ENCODE data around the gene PCDHB5. TPM values are rescaled to one million over a fixed set of nuclear protein-coding genes. Genes with fewer than 3 reads are reported as not detected.

PCDHB5 gene
- polyA plus RNA-seq, 3 donors = 1.3 to 5.8 (median 1.6) TPM

- 19 to 23% (median 20%) methylated on average over 7 to 9 of the region's 9 CpGs for WGBS, 3 donors
These were observed 52.0 kb downstream of the PCDHB5 start, which contains the start of gene PCDHB9 for GRCh38 chr5:141186897-141187512. TSS of gene PCDHB9 (plus strand) at chr5:141187161. CDS start at chr5:141187319, 158 bp downstream.

More at GRCh38 chr5:141186897-141187512, 52.0 kb downstream of the PCDHB5 start, which contains the start of gene PCDHB9:
- no peak within 1 kb of the TSS for H3K27ac ChIP-seq (ENCODE audit: low read depth, low read length)

Other genes with a start within 250 kb of the PCDHB5 start
- under 1 TPM in 2 of 3 donors, not detected in 1; 0.03 to 0.28 TPM for gene PCDHAC1, start 208.9 kb upstream of the PCDHB5 start, polyA plus RNA-seq
- gene PCDHAC2, start 168.7 kb upstream of the PCDHB5 start, polyA plus RNA-seq = under 1 TPM; 0.11 to 0.28 (median 0.25) TPM
- under 1 TPM in 1 of 3 donors, not detected in 2; 0.05 TPM for gene PCDHB1, start 83.8 kb upstream of the PCDHB5 start, polyA plus RNA-seq
- gene PCDHB2, start 40.6 kb upstream of the PCDHB5 start, polyA plus RNA-seq = 1 to 10 TPM in 1 of 3 donors, under 1 TPM in 2; 0.74 to 3.2 (median 0.79) TPM
- 1 to 10 TPM in 1 of 3 donors, under 1 TPM in 2; 0.48 to 1.4 (median 0.90) TPM for gene PCDHB3, start 34.7 kb upstream of the PCDHB5 start, polyA plus RNA-seq
- 1 to 10 TPM in 2 of 3 donors, under 1 TPM in 1; 0.90 to 2.9 (median 1.9) TPM for gene PCDHB4, start 13.4 kb upstream of the PCDHB5 start, polyA plus RNA-seq
- gene PCDHB6, start 14.9 kb downstream of the PCDHB5 start, polyA plus RNA-seq = under 1 TPM in 2 of 3 donors, not detected in 1; 0.33 to 0.46 TPM
- 1 to 10 TPM in 1 of 3 donors, under 1 TPM in 2; 0.20 to 1.5 (median 0.79) TPM for gene PCDHB7, start 37.4 kb downstream of the PCDHB5 start, polyA plus RNA-seq
- gene PCDHB8, start 42.6 kb downstream of the PCDHB5 start, polyA plus RNA-seq = 1 to 10 TPM in 1 of 3 donors, under 1 TPM in 1, not detected in 1; 0.42 to 1.2 TPM
- gene PCDHB16, start 47.2 kb downstream of the PCDHB5 start, polyA plus RNA-seq = 1 to 10 TPM in 1 of 3 donors, under 1 TPM in 2; 0.72 to 1.4 (median 0.90) TPM
- gene PCDHB9, start 52.0 kb downstream of the PCDHB5 start, polyA plus RNA-seq = under 1 TPM; 0.38 to 0.88 (median 0.79) TPM
- gene PCDHB10, start 57.1 kb downstream of the PCDHB5 start, polyA plus RNA-seq = 1 to 10 TPM in 1 of 3 donors, under 1 TPM in 2; 0.41 to 1.1 (median 0.67) TPM
- 1 to 10 TPM in 2 of 3 donors, under 1 TPM in 1; 0.45 to 1.4 (median 1.0) TPM for gene PCDHB11, start 64.4 kb downstream of the PCDHB5 start, polyA plus RNA-seq
- gene PCDHB12, start 73.5 kb downstream of the PCDHB5 start, polyA plus RNA-seq = 1 to 10 TPM in 2 of 3 donors, under 1 TPM in 1; 0.81 to 1.2 (median 1.2) TPM
- 1 to 10 TPM in 2 of 3 donors, under 1 TPM in 1; 0.34 to 1.7 (median 1.3) TPM for gene PCDHB13, start 78.7 kb downstream of the PCDHB5 start, polyA plus RNA-seq
- gene PCDHB14, start 88.1 kb downstream of the PCDHB5 start, polyA plus RNA-seq = 1 to 10 TPM; 1.3 to 2.5 (median 1.4) TPM
- gene PCDHB15, start 110.2 kb downstream of the PCDHB5 start, polyA plus RNA-seq = 1 to 10 TPM in 2 of 3 donors, under 1 TPM in 1; 0.79 to 3.2 (median 2.0) TPM
- under 1 TPM in 1 of 3 donors, not detected in 2; 0.03 TPM for gene SLC25A2, start 168.8 kb downstream of the PCDHB5 start, polyA plus RNA-seq
- gene TAF7, start 185.6 kb downstream of the PCDHB5 start, polyA plus RNA-seq = 10 to 100 TPM; 32.2 to 62.0 (median 59.1) TPM
- under 1 TPM in 2 of 3 donors, not detected in 1; 0.10 to 0.25 TPM for gene PCDHGA1, start 195.3 kb downstream of the PCDHB5 start, polyA plus RNA-seq
- gene PCDHGA2, start 203.6 kb downstream of the PCDHB5 start, polyA plus RNA-seq = 1 to 10 TPM in 1 of 3 donors, under 1 TPM in 2; 0.56 to 1.3 (median 0.89) TPM
- gene PCDHGA3, start 208.6 kb downstream of the PCDHB5 start, polyA plus RNA-seq = under 1 TPM; 0.45 to 0.82 (median 0.54) TPM
- under 1 TPM; 0.11 to 0.36 (median 0.30) TPM for gene PCDHGB1, start 214.9 kb downstream of the PCDHB5 start, polyA plus RNA-seq
- under 1 TPM; 0.34 to 0.98 (median 0.82) TPM for gene PCDHGA4, start 219.8 kb downstream of the PCDHB5 start, polyA plus RNA-seq
- gene PCDHGB2, start 224.8 kb downstream of the PCDHB5 start, polyA plus RNA-seq = under 1 TPM; 0.58 to 0.90 (median 0.71) TPM
- under 1 TPM; 0.34 to 0.52 (median 0.43) TPM for gene PCDHGA5, start 229.0 kb downstream of the PCDHB5 start, polyA plus RNA-seq
- under 1 TPM; 0.34 to 0.52 (median 0.40) TPM for gene PCDHGB3, start 235.0 kb downstream of the PCDHB5 start, polyA plus RNA-seq
- gene PCDHGA6, start 238.7 kb downstream of the PCDHB5 start, polyA plus RNA-seq = 1 to 10 TPM in 1 of 3 donors, under 1 TPM in 2; 0.45 to 1.3 (median 0.83) TPM
- gene PCDHGA7, start 247.5 kb downstream of the PCDHB5 start, polyA plus RNA-seq = under 1 TPM; 0.11 to 0.38 (median 0.31) TPM